Activated gamma-delta T cell treated with anti-CD3 and anti-CD28 coated beads, Interleukin-2, amount 50 U/mL, for 16 hours (primary cell): Measurements from ENCODE around the gene SHROOM1.

Experiments
- DNase-seq: peaks from one replicate; pipeline ENCODE4 v3.0.0-alpha.2; 2020; ENCODE audit warnings: low read depth

SHROOM1 gene

GRCh38 chr5:132850066-132850465, 19.6 kb upstream of the SHROOM1 start:
- DNase-seq: no peak

DNA sequence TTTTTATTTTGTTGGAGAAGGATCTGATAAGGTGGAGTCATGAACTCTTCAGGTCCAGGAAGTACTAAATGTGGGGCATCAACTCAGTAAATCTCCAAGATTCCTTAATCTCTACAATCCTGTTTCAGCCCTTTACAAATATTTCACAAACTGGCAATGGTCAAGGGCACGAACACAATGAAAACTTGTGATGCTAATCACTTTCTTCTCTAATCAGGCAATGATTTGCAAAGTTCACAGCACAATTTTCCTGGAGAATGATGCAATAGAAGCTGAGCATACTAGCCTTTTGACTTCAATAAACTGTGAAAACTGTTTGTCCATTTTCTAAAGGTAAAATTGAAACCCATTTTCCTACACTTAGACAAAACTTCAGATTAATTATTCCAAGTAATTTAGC, 18.9 kb upstream of the SHROOM1 start:
- no peak for DNase-seq

DNA sequence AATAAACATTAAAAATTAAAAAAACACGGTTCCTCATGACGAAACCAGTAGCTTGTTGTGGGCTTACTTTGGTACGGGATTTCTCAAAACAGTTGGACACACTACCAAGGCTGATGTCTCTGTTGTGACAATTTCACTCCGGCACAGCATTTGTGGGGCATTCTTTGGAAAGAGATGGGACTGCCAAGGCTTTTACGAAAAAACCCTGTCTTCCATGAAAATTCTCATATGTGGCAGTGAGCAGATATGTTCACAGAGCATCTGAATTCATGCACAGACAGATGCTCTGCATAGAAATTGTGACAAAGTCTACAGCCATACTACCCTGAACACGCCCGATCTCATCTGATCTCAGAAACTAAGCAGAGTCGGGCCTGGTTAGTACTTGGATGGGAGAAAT, 17.8 kb upstream of the SHROOM1 start:
- DNase-seq: no peak

DNA sequence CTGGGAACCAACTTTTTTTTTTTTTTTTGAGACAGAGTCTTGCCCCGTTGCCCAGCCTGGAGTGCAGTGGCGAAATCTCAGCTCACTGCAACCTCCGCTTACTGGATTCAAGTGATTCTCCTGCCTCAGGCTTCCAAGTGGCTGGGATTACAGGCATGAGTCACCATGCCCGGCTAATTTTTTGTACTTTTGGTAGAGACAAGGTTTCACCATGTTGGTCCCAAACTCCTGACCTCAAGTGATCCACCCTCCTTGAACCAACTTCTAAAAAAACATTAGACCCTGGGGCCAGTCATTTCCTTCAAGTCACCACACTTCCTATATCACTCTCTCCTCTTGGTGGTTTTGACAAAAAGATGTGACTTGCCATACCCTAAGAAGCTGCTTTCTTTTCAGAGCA, 10.9 kb upstream of the SHROOM1 start:
- no peak for DNase-seq

DNA sequence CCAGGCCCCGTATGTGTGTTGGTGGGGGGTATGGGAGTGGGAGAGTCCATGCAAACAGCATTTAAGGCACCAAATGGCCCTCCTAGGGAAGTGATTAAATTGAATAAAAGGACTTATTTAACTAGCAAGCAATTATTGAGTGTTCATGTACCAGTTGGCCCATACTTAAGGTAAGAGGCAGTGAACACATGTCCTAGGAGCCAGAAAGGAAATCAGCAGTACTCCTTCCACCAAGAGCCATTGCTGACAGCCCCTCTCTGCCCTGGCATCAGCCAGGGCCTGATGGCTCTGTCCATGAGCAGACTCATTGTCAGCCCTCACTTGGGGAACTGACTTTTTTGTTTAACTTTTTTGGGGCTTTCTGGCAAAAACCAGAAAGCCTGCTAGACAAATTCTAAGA, 10.4 kb upstream of the SHROOM1 start:
- no peak for DNase-seq

DNA sequence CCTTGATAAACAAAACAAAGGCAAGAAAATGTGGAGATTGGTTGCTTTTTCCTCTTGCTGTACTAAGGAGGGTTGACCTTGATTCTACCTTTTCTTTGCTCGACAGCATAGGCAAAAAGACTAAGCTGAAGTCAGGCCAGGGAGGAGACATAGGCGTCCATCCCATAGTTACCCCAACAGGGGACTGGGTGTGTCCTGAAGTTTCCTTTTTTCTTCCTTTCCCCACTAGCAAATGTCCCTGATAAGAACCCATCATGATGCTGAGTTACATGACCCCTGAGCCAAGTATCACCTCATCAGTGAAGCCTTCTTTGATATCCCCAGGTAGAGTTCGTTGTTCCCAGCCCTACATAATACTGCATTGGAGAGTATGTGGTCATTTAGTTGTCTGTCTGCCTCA, 9.9 kb upstream of the SHROOM1 start:
- DNase-seq: no peak

DNA sequence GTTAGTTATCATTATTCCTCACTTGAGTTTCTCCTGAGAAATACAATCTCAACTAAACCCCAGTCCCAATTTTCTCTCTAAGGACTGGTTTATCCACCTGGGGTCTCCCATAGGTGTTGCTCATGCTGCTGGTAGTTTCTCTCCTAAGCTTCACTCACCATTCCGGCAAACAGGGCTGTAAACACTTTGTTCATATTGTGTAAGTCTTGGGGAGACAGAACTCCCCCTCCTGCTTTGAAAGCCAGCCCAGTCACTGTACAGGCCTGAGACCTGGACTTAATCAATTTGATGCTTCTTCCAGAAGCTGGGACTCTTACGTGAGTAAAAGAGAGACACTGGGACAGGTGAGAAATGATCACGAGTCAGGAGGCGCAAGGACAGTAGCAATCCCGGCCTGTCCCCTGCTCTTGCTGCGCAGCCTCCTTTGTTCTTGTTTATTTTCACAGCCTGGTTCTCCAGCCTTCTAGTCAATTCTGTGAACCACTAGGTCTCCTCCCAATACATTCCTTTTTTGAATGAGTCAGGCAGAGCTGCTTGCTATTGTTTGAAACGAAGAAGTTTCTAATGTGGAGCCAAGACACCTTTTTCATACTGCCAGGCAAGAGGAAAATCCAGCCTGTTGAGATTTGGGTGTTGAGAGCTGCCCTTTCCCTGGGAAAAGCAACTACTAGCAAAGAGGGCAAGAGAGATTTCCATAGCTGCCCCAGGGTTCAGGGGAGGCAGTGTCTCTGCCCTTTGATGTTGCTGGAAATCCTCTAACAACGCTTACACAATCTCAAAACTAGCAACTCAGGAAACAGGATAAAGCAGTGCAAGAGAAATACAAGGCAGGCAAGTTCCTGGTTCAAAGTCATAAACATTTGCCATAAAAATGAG, 9.2 kb upstream of the SHROOM1 start:
- DNase-seq: no peak

DNA sequence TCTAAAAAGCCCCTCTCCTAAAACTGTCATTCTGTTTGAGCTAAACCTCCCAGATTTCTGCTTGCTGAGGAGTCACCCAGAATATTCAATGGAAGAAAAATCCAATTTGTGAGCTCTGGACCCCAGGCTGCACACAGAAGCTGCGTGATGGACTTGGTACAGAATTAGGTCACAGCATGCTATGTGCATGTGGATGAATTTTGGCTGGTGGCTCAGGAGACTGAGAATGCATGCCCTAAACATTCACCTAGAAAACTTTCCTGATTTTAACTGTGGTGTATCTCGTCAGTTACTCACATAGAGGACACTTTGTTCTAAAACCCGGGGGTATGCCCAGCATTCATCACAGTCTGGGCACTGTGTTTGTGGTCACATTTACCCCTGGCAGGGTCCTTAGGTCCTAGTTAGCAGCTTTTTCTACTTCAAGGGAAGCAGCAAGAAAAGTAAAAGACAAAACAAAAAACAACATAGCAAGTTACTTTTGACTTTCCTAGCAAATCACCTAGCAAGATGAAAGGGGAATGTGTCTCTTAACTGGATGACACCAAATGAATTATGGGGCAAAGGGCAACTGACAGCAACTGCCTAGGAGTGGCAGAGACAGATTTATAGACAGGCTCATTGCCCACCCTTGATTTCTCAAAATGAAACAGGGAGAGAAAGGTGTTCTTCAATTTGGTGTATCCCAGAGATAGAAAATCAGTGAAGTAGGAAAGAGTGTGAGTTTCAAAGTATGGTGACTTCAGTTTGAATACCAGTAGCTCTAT, 8.3 kb upstream of the SHROOM1 start:
- DNase-seq: no peak

GRCh38 chr5:132837868-132838267, 7.4 kb upstream of the SHROOM1 start:
- no peak for DNase-seq

DNA sequence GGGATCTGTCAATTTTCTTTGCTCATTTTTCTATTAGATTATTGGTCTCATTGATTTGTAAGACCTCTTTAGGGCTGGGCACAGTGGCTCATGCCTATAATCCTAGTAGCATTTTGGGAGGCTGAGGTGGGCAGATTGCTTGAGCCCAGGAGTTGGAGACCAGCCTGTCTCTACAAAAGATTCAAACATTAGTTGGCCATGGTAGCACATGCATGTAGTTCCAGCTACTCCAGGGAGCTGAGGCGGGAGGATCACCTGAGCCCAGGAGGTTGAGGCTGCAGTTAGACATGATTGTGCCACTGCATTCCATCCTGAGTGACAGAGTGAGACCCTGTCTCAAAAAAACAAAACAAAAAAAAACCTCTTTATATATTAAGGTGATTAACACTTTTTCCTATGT, 6.4 kb upstream of the SHROOM1 start:
- no peak for DNase-seq

DNA sequence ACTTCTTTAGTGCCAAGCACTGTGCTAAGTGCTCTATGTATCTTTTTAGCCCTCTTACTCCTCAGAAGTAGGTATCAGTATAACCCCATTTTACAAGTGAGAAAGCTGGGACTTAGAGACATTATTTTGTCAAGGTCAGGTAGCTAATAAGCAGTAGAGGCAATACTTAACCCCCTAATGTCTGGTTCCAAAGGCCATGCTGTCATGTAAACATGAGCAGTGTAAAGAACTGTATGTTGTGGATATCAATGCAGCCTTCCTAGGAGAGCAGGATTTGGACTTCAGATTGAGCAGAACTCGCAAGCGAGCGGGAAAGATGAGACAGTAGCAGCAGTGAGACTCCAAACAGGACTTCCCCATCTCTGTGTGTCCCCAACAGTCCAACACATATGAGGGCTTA, 3.6 kb upstream of the SHROOM1 start:
- DNase-seq: no peak

GRCh38 chr5:132832612-132833011, 2.2 kb upstream of the SHROOM1 start:
- DNase-seq: no peak

GRCh38 chr5:132831095-132831860, 831 bp upstream of the SHROOM1 start:
- DNase-seq: no peak

GRCh38 chr5:132829742-132830435, 558 bp downstream of the SHROOM1 start:
- DNase-seq: peak; percentile 41

GRCh38 chr5:132828846-132829494, 1.5 kb downstream of the SHROOM1 start:
- DNase-seq: no peak

DNA sequence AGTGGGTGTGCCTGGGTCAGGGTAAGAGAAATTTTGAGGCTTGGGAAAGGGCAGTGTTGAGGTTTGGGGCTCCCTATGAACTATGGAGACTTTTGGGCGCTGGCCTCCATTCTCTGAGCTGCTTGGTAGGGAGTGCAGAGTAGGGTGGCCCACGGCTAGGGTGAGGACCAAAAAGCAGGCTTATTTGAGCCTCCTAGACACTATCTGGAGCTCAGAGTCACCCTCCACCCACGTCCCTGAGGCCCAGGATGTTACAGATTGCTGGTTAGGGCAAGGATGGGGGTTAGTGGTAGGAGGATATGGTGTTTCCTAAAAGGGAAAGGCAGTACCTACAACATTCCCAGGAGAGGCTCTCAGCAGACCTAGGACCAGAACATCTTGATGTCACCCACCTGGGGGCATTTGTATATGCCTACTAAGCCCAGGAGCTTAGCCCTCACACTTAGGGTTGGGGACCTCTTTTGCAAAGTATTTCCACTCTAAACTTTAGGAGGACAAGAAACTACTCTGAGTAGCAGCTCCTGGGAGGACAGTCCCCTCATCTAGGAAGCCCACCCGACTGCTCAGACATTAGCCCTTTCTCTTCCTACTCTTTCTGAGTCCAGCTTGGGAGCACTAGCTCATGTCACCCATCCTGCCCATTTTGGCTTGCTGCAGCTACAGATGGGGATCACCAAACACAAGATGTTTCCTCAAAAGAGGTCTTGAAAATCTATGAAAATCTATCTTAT, 2.3 kb downstream of the SHROOM1 start:
- DNase-seq: no peak

- DNase-seq: no peak
These were observed 3.9 kb downstream of the SHROOM1 start for GRCh38 chr5:132826424-132827082.

- DNase-seq: no peak
These were observed 4.5 kb downstream of the SHROOM1 start for GRCh38 chr5:132825834-132826391.

DNA sequence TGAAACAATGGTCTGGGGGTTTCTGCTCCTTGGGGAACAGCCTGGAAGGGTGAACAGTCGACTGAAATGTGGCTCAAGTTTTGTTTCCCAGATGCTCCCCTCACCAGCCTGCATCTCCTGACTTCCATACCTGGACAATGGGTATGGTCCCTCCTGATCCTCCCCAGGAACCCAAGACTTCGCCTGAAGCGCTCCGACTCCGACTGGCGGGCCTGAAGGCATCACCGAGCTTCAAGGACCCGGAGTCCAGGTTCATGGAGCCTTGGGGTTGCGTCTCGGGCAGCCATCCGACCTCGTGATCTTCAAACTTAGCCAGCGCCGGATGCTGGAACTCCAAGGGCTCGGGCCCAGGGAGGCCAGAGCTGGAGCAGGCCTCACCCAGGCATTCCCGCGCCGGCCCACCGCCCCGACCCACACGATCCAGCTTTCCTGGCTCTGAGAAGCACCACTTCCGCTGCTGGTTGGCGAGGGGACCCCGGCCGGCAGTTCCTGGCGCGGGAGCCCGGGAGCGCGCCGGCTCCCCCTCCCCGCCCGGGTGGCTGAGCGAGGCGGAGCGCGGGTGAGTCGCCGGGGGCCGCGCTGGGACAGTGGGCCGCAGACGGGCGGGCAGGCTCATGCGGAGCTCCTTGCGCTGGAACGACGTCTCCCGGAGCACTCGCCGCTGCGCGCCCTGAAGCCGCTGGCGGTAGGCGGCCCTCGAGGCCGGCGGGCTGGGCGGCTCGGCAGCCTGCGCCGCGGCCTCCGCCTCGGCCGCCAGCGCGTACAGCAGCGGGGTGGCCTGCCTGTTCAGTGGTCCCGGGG, 5.2 kb downstream of the SHROOM1 start:
- no peak for DNase-seq
